Mononuclear cell (primary cell): ENCODE data around the gene BRF1. TPM values are rescaled to one million over a fixed set of nuclear protein-coding genes. Genes with fewer than 3 reads are reported as not detected.

Source experiments
- H3K27me3 ChIP-seq: 2 replicates; pipeline ENCODE4 v1.6.0; 2011; ENCODE audit warnings: low read length, control low read depth; ENCODE audit not compliant: insufficient read depth
- H3K4me1 ChIP-seq: 2 replicates; pipeline ENCODE4 v1.5.1; 2011; ENCODE audit warnings: mild to moderate bottlenecking, low read length, control low read depth; ENCODE audit not compliant: insufficient read depth
- H3K4me3 ChIP-seq: 2 replicates; pipeline ENCODE4 v1.5.1; 2011; ENCODE audit warnings: mild to moderate bottlenecking, low read length, moderate library complexity
- H3K9me3 ChIP-seq: 2 replicates; pipeline ENCODE4 v1.5.1; 2011; ENCODE audit warnings: low read depth, mild to moderate bottlenecking, control low read depth, low read length
- total RNA-seq: library from RNA; depleted of rRNA; stranded (reverse); fragments of >200 nt; gene quantifications from one replicate; pipeline ENCODE4 v1.2.3, GENCODE V29; 2012

The BRF1 gene
- total RNA-seq, 1 donor, result 39.7 TPM

GRCh38 chr14:105163040-105163742, 137.6 kb downstream of the BRF1 start:
- no peaks in the 10 kb centered on the region for H3K27me3 ChIP-seq
- H3K9me3 ChIP-seq, result no peaks in the 10 kb centered on the region
- H3K4me1 ChIP-seq, result no peaks in the 10 kb centered on the region
- no peak overlapping the region for H3K4me3 ChIP-seq

GRCh38 chr14:105162669-105162979, 138.2 kb downstream of the BRF1 start:
- Histone ChIP-seq H3K27me3 (no peaks in the 10 kb centered on the region), H3K4me3 (no peak overlapping the region), H3K4me1 (no peaks in the 10 kb centered on the region), H3K9me3 (no peaks in the 10 kb centered on the region)

GRCh38 chr14:105161964-105162668, 138.7 kb downstream of the BRF1 start:
- Histone ChIP-seq H3K4me1 (no peaks in the 10 kb centered on the region), H3K27me3 (no peaks in the 10 kb centered on the region), H3K4me3 (no peak overlapping the region), H3K9me3 (no peaks in the 10 kb centered on the region)

- no peak overlapping the region for H3K4me3 ChIP-seq
- H3K27me3 ChIP-seq, result no peaks in the 10 kb centered on the region
- H3K4me1 ChIP-seq, result no peaks in the 10 kb centered on the region
- no peaks in the 10 kb centered on the region for H3K9me3 ChIP-seq
Measured at GRCh38 chr14:105161309-105161708, 139.5 kb downstream of the BRF1 start.

- H3K9me3 ChIP-seq, result no peaks in the 10 kb centered on the region
Measured at GRCh38 chr14:105160776-105161175, 140.0 kb downstream of the BRF1 start.

GRCh38 chr14:105159344-105159743, 141.5 kb downstream of the BRF1 start:
- no peaks in the 10 kb centered on the region for H3K4me1 ChIP-seq
- H3K4me3 ChIP-seq, result no peak overlapping the region
- H3K9me3 ChIP-seq, result no peaks in the 10 kb centered on the region
- no peaks in the 10 kb centered on the region for H3K27me3 ChIP-seq

More at GRCh38 chr14:105160776-105161175, 140.0 kb downstream of the BRF1 start:
- H3K27me3 ChIP-seq, result no peaks in the 10 kb centered on the region
- no peak overlapping the region for H3K4me3 ChIP-seq
- no peaks in the 10 kb centered on the region for H3K4me1 ChIP-seq

Other genes with a start within 250 kb of the BRF1 start
- gene GPR132, start 235.6 kb downstream of the BRF1 start, total RNA-seq, result 98.0 TPM
- 0.42 TPM for gene JAG2, start 132.2 kb downstream of the BRF1 start, total RNA-seq
- 6.3 TPM for gene NUDT14, start 119.7 kb downstream of the BRF1 start, total RNA-seq
- 25.4 TPM for gene BTBD6, start 52.5 kb downstream of the BRF1 start, total RNA-seq
- 27.0 TPM for gene PACS2, start 13.7 kb upstream of the BRF1 start, total RNA-seq
- 0.10 TPM for gene TEX22, start 97.5 kb upstream of the BRF1 start, total RNA-seq
- gene MTA1, start 118.8 kb upstream of the BRF1 start, total RNA-seq, result 33.9 TPM
- gene CRIP2, start 173.8 kb upstream of the BRF1 start, total RNA-seq, result 10.8 TPM
- gene CRIP1, start 185.9 kb upstream of the BRF1 start, total RNA-seq, result 88.2 TPM
- 19.9 TPM for gene TEDC1, start 190.2 kb upstream of the BRF1 start, total RNA-seq
- gene TMEM121, start 225.6 kb upstream of the BRF1 start, total RNA-seq, result 1.5 TPM